HepG2 (cell line): ENCODE results near the gene PCDHGB2. TPM values are rescaled to one million over a fixed set of nuclear protein-coding genes. Genes with fewer than 3 reads are reported as not detected.

Experiments used
- ATM ChIP-seq: fragments of 450-650 bp; IDR thresholded peaks from 2 replicates; pipeline ENCODE4 v1.7.1; 2017; ENCODE audit warnings: mild to moderate bottlenecking, borderline replicate concordance
- BHLHE40 ChIP-seq: IDR thresholded peaks from 2 replicates; pipeline ENCODE4 v1.6.1; 2011; ENCODE audit warnings: low read length, improper control_type of control experiment
- CCDC6 ChIP-seq: sonication (generic); formaldehyde crosslinking; IDR thresholded peaks from 2 replicates; pipeline ENCODE4 v1.8.1; 2022; ENCODE audit warnings: mild to moderate bottlenecking, missing genetic modification reagents, moderate library complexity
- GTF3A ChIP-seq: sonication (generic); formaldehyde crosslinking; conservative IDR thresholded peaks from 2 replicates; pipeline ENCODE4 v1.4.0; 2020; ENCODE audit warnings: mild to moderate bottlenecking, missing genetic modification reagents
- HHEX ChIP-seq: IDR thresholded peaks from 2 replicates; pipeline ENCODE4 v1.6.1; 2016; ENCODE audit warnings: control low read depth
- IKZF1 ChIP-seq: fragments of 450-650 bp; IDR thresholded peaks from 2 replicates; pipeline ENCODE4 v1.7.1; 2016
- IKZF5 ChIP-seq: IDR thresholded peaks from 2 replicates; pipeline ENCODE4 v1.6.1; 2018; ENCODE audit warnings: missing genetic modification reagents, mild to moderate bottlenecking, missing compliant biosample characterization
- NFRKB ChIP-seq: fragments of 450-650 bp; IDR thresholded peaks from 2 replicates; pipeline ENCODE4 v1.6.1; 2017
- PPARG ChIP-seq: conservative IDR thresholded peaks from 2 replicates; pipeline ENCODE4 v1.6.1; 2016; ENCODE audit warnings: missing biosample characterization, missing genetic modification reagents
- SAFB2 ChIP-seq: sonication (generic); formaldehyde crosslinking; IDR thresholded peaks from 2 replicates; pipeline ENCODE4 v1.5.1; 2020; ENCODE audit warnings: missing genetic modification reagents, low read depth, mild to moderate bottlenecking, borderline replicate concordance
- SOX6 ChIP-seq, 2 experiments: fragments of 450-650 bp in 1 of 2; sonication (generic) in 1 of 2; formaldehyde crosslinking in 1 of 2; IDR thresholded peaks; 2 replicates each; pipeline versions ENCODE4 v1.4.0 to v1.6.1; 2017 to 2020; ENCODE audit warnings: antibody characterized with exemption in 1 of 2, mild to moderate bottlenecking in 1 of 2, missing genetic modification reagents in 1 of 2
- SPEN ChIP-seq: sonication (generic); formaldehyde crosslinking; IDR thresholded peaks from 2 replicates; pipeline ENCODE4 v1.5.1; 2020; ENCODE audit warnings: low read depth, mild to moderate bottlenecking, missing genetic modification reagents
- TGIF2 ChIP-seq: IDR thresholded peaks from 2 replicates; pipeline ENCODE4 v1.6.1; 2016; ENCODE audit warnings: control low read depth, missing compliant biosample characterization
- ZFP36L1 ChIP-seq: sonication (generic); formaldehyde crosslinking; IDR thresholded peaks from 2 replicates; pipeline ENCODE4 v1.8.0; 2022; ENCODE audit warnings: mild to moderate bottlenecking, missing genetic modification reagents, moderate library complexity
- ZFP82 ChIP-seq: sonication (generic); formaldehyde crosslinking; IDR thresholded peaks from 2 replicates; pipeline ENCODE4 v1.5.1; 2020; ENCODE audit warnings: mild to moderate bottlenecking, missing genetic modification reagents, borderline replicate concordance
- ZFP90 ChIP-seq: sonication (generic); formaldehyde crosslinking; IDR thresholded peaks from 2 replicates; pipeline ENCODE4 v1.8.0; 2022; ENCODE audit warnings: missing genetic modification reagents, mild to moderate bottlenecking, inconsistent platforms, borderline replicate concordance
- ZNF10 ChIP-seq: sonication (generic); formaldehyde crosslinking; IDR thresholded peaks from 2 replicates; pipeline ENCODE4 v1.4.0; 2020; ENCODE audit warnings: mild to moderate bottlenecking, low read depth, missing genetic modification reagents, borderline replicate concordance
- ZNF326 ChIP-seq: sonication (generic); formaldehyde crosslinking; IDR thresholded peaks from 2 replicates; pipeline ENCODE4 v1.4.0; 2020; ENCODE audit warnings: missing genetic modification reagents, borderline replicate concordance
- ZNF33B ChIP-seq: sonication (generic); formaldehyde crosslinking; IDR thresholded peaks from 2 replicates; pipeline ENCODE4 v1.5.1; 2020; ENCODE audit warnings: mild to moderate bottlenecking, missing genetic modification reagents
- ZNF432 ChIP-seq: sonication (generic); formaldehyde crosslinking; IDR thresholded peaks from 2 replicates; pipeline ENCODE4 v1.5.0; 2020; ENCODE audit warnings: missing genetic modification reagents, mild to moderate bottlenecking, borderline replicate concordance
- ZNF678 ChIP-seq: sonication (generic); formaldehyde crosslinking; IDR thresholded peaks from 2 replicates; pipeline ENCODE4 v1.4.0; 2020; ENCODE audit warnings: mild to moderate bottlenecking, missing genetic modification reagents
- ZNF749 ChIP-seq: sonication (generic); formaldehyde crosslinking; IDR thresholded peaks from 2 replicates; pipeline ENCODE4 v1.8.0; 2022; ENCODE audit warnings: mild to moderate bottlenecking, missing genetic modification reagents, moderate library complexity, borderline replicate concordance
- ZNF850 ChIP-seq: sonication (generic); formaldehyde crosslinking; conservative IDR thresholded peaks from 2 replicates; pipeline ENCODE4 v1.9.0; 2021; ENCODE audit warnings: mild to moderate bottlenecking, missing genetic modification reagents
- polyA plus RNA-seq, 8 experiments: library from polyadenylated mRNA; depleted of rRNA in 3 of 8; stranded (reverse) in 7 of 8; unstranded in 1 of 8; fragments of >200 nt; fragmentation: Illumina TruSeq in 4 of 8; extraction: Trizol in 4 of 8; gene quantifications; 2 replicates each; pipeline versions ENCODE4 v1.2.1 to v1.2.3, GENCODE V29; 2011 to 2016; ENCODE audit warnings: low read depth in 4 of 8, missing spikeins in 1 of 8, mixed read lengths in 1 of 8; ENCODE audit not compliant: insufficient read depth in 1 of 8
- total RNA-seq, 5 experiments: library from RNA; depleted of rRNA; stranded (reverse); fragments of >200 nt; fragmentation: Illumina TruSeq; extraction: Trizol; gene quantifications; 2 replicates each; pipeline ENCODE4 v1.2.3, GENCODE V29; 2016; ENCODE audit warnings: low read depth in 1 of 5
- TF ChIP-seq, protein P1 (sequence below): IDR thresholded peaks from 2 replicates; pipeline ENCODE4 v1.6.1; 2012; ENCODE audit warnings: low read length, improper control_type of control experiment
- TF ChIP-seq, protein P2 (sequence below): sonication (generic); formaldehyde crosslinking; IDR thresholded peaks from 2 replicates; pipeline ENCODE4 v1.4.0; 2020; ENCODE audit warnings: missing genetic modification reagents, borderline replicate concordance

Gene PCDHGB2
- total and polyA plus RNA-seq, 2 of the 13 experiments (the other 11 are each of a cell fraction or from before 2014, with no cell fraction given), result 0.64 to 0.82 TPM

DNA sequence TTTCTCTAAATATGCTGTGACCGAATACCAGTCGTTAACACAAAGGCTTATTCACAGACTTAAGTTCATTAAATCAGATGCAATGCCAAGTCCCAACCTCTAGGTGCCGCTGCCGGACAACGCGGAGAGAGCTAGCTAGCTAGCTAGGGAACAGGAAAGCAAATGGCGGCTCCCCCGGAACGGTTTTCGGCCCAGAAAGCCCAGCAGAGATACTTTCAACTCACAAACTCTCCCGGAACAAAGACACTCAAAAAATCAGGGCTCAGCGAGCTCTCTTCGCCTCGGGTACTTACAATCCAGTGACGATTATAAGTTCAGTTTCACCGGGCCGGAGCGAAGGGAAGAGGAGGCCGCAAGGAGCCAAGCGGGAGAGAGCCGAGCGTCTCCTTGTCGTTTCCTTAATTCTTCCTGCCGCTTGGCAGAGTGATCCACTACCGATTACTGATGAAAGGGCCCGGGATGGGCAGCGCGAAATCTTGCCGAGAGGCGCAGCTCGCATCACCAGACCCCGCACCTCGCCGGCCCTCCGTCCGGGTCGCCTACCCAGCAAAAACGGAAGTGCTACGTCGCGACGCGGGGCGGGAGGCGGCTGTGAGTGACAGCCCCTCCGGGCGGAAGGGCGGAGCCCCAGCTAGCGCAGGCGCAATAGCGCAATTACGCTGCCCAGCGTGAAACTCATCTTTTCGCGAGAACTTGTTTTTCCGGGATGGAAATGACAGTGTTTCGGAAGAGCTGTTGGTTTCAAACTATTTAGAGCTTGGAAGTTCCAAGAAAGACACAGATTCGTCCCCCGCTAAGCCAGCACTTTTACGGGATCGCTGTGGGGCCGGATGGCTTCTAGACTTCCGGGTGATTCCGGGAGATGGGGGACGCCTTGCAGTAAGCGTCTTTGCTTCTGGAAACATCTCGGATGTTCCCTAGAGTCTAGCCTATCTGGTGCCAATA is 39.3 kb upstream of the PCDHGB2 start, which contains the start of gene TAF7 (continued):
- TF ChIP-seq SPEN (CRISPR knock-in tag) (peak; percentile 91), BHLHE40 (no peak), ZFP90 (CRISPR knock-in tag) (no peak; the same call in 1 of the 2 replicates), NFRKB (no peak), ZNF678 (CRISPR knock-in tag) (peak; percentile 89), SOX6 (IDR thresholded peaks at IDR 0.05) (no peak), SOX6 (CRISPR knock-in tag; IDR thresholded peaks at IDR 0.05) (peak; percentile 57), ZFP36L1 (CRISPR knock-in tag) (peak; percentile 76), ZNF432 (no peak), TGIF2 (CRISPR knock-in tag) (no peak; the same call in 1 of the 2 replicates), IKZF5 (CRISPR knock-in tag) (peak; percentile 83; the same call in 1 of the 2 replicates), CCDC6 (CRISPR knock-in tag) (no peak; the same call in 1 of the 2 replicates), IKZF1 (no peak), ZNF850 (CRISPR knock-in tag) (peak; percentile 90), SAFB2 (CRISPR knock-in tag) (peak; percentile 77; the same call in 1 of the 2 replicates), HHEX (CRISPR knock-in tag) (no peak; the same call in 1 of the 2 replicates), GTF3A (CRISPR knock-in tag) (no peak), ZFP82 (peak; percentile 88), PPARG (CRISPR knock-in tag) (no peak), ZNF10 (CRISPR knock-in tag) (no peak), ZNF326 (CRISPR knock-in tag) (no peak), ZNF749 (CRISPR knock-in tag) (0 out of 2 replicates have a peak, but pooled peaks have one; percentile 50), ATM (no peak), ZNF33B (no peak)
- TF ChIP-seq, protein P1, sequence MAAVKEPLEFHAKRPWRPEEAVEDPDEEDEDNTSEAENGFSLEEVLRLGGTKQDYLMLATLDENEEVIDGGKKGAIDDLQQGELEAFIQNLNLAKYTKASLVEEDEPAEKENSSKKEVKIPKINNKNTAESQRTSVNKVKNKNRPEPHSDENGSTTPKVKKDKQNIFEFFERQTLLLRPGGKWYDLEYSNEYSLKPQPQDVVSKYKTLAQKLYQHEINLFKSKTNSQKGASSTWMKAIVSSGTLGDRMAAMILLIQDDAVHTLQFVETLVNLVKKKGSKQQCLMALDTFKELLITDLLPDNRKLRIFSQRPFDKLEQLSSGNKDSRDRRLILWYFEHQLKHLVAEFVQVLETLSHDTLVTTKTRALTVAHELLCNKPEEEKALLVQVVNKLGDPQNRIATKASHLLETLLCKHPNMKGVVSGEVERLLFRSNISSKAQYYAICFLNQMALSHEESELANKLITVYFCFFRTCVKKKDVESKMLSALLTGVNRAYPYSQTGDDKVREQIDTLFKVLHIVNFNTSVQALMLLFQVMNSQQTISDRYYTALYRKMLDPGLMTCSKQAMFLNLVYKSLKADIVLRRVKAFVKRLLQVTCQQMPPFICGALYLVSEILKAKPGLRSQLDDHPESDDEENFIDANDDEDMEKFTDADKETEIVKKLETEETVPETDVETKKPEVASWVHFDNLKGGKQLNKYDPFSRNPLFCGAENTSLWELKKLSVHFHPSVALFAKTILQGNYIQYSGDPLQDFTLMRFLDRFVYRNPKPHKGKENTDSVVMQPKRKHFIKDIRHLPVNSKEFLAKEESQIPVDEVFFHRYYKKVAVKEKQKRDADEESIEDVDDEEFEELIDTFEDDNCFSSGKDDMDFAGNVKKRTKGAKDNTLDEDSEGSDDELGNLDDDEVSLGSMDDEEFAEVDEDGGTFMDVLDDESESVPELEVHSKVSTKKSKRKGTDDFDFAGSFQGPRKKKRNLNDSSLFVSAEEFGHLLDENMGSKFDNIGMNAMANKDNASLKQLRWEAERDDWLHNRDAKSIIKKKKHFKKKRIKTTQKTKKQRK, result no peak
- TF ChIP-seq, protein P2, sequence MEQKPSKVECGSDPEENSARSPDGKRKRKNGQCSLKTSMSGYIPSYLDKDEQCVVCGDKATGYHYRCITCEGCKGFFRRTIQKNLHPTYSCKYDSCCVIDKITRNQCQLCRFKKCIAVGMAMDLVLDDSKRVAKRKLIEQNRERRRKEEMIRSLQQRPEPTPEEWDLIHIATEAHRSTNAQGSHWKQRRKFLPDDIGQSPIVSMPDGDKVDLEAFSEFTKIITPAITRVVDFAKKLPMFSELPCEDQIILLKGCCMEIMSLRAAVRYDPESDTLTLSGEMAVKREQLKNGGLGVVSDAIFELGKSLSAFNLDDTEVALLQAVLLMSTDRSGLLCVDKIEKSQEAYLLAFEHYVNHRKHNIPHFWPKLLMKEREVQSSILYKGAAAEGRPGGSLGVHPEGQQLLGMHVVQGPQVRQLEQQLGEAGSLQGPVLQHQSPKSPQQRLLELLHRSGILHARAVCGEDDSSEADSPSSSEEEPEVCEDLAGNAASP, result 0 out of 2 replicates have a peak, but pooled peaks have one; percentile 11
